Hepatocyte (in vitro differentiated cells): Measurements from ENCODE around the gene ALKBH1. TPM values are rescaled to one million over a fixed set of nuclear protein-coding genes. Genes with fewer than 3 reads are reported as not detected.

Experiments used
- DNase-seq: peaks from one replicate; pipeline ENCODE4 v3.0.0-alpha.2; 2016; ENCODE audit warnings: low spot score
- H2AFZ ChIP-seq: fragments of 200-600 bp; sonication (generic); 2 replicates; pipeline ENCODE4 v1.6.0; 2016; ENCODE audit warnings: antibody characterized with exemption, mild to moderate bottlenecking
- H3K27ac ChIP-seq: fragments of 200-600 bp; sonication (generic); 2 replicates; pipeline ENCODE4 v1.5.1; 2016; ENCODE audit warnings: mild to moderate bottlenecking
- H3K27me3 ChIP-seq: fragments of 200-600 bp; sonication (generic); 2 replicates; pipeline ENCODE4 v1.6.1; 2016
- H3K36me3 ChIP-seq: fragments of 200-600 bp; sonication (generic); replicated peaks from 2 replicates; pipeline ENCODE4 v1.5.1; 2016; ENCODE audit warnings: low read depth; ENCODE audit not compliant: insufficient read depth
- H3K4me1 ChIP-seq: fragments of 200-600 bp; sonication (generic); 2 replicates; pipeline ENCODE4 v1.5.1; 2016; ENCODE audit warnings: mild to moderate bottlenecking, moderate library complexity; ENCODE audit not compliant: insufficient read depth
- H3K4me2 ChIP-seq: fragments of 200-600 bp; sonication (generic); 2 replicates; pipeline ENCODE4 v1.6.0; 2016
- H3K4me3 ChIP-seq: fragments of 200-600 bp; sonication (generic); 2 replicates; pipeline ENCODE4 v1.5.1; 2016; ENCODE audit warnings: mild to moderate bottlenecking
- H3K79me2 ChIP-seq: fragments of 200-600 bp; sonication (generic); 2 replicates; pipeline ENCODE4 v1.6.0; 2017; ENCODE audit warnings: mild to moderate bottlenecking
- H3K9me2 ChIP-seq: fragments of 200-600 bp; sonication (generic); replicated peaks from 2 replicates; pipeline ENCODE4 v1.6.0; 2017; ENCODE audit warnings: mild to moderate bottlenecking; ENCODE audit not compliant: insufficient read depth
- H3K9me3 ChIP-seq: fragments of 200-600 bp; sonication (generic); 2 replicates; pipeline ENCODE4 v1.5.1; 2016; ENCODE audit warnings: low read depth, mild to moderate bottlenecking
- H4K20me1 ChIP-seq: fragments of 200-600 bp; sonication (generic); 2 replicates; pipeline ENCODE4 v1.6.0; 2016; ENCODE audit warnings: mild to moderate bottlenecking; ENCODE audit not compliant: insufficient read depth, poor library complexity, severe bottlenecking
- CTCF ChIP-seq: fragments of 200-600 bp; sonication (generic); IDR thresholded peaks from 2 replicates; pipeline ENCODE4 v1.5.1; 2016; ENCODE audit warnings: antibody characterized with exemption, mild to moderate bottlenecking; ENCODE audit not compliant: poor library complexity
- EZH2 ChIP-seq: fragments of 200-600 bp; sonication (generic); IDR thresholded peaks from 2 replicates; pipeline ENCODE4 v1.6.1; 2016; ENCODE audit warnings: antibody characterized with exemption, mild to moderate bottlenecking, borderline replicate concordance
- EZH2phosphoT487 ChIP-seq: fragments of 200-600 bp; sonication (generic); IDR thresholded peaks from one replicate; pipeline ENCODE4 v1.6.1; 2018; ENCODE audit warnings: antibody characterized with exemption, mild to moderate bottlenecking, low read depth, moderate library complexity; ENCODE audit not compliant: unreplicated experiment, severe bottlenecking
- WGBS: methylation state at CpG from one replicate; pipeline ENCODE4 v1.1.6; 2016; ENCODE audit warnings: low lambda C conversion rate; ENCODE audit errors: missing lambda C conversion rate; 5-methylcytosine and 5-hydroxymethylcytosine counted together
- polyA plus RNA-seq: library from polyadenylated mRNA; unstranded; fragments of >200 nt; fragmentation: Nextera tagmentation; extraction: Ambion mirVana; gene quantifications from 2 replicates; pipeline ENCODE4 v1.2.1, GENCODE V29; 2016
- total RNA-seq: library from RNA; depleted of rRNA; stranded (reverse); fragments of >200 nt; gene quantifications from 2 replicates; pipeline ENCODE4 v1.2.3, GENCODE V29; 2014

ALKBH1 gene
- total and polyA plus RNA-seq, 2 experiments from 2014 or later, result 9.0 to 13.6 TPM

- Histone ChIP-seq H3K4me1 (peaks cover 6% of the 10 kb centered on the region), H3K27me3 (no peaks in the 10 kb centered on the region), H3K9me2 (no peaks in the 10 kb centered on the region), H3K4me2 (peak overlapping the region; percentile 37), H3K27ac (peak overlapping the region; percentile 84), H3K9me3 (no peaks in the 10 kb centered on the region), H3K36me3 (no peaks in the 10 kb centered on the region), H2AFZ (no peak overlapping the region), H3K4me3 (no peak overlapping the region), H4K20me1 (no peaks in the 10 kb centered on the region), H3K79me2 (no peaks in the 10 kb centered on the region)
- TF ChIP-seq EZH2phosphoT487 (no peak), EZH2 (no peak), CTCF (no peak)
- WGBS, result 83% methylated on average over 7 of the region's 7 CpGs
- DNase-seq, result peak; percentile 50
Observed at GRCh38 chr14:77681196-77682157, 26.3 kb downstream of the ALKBH1 start.

- 79% methylated on average over 8 of the region's 8 CpGs for WGBS
- no peaks in the 10 kb centered on the region for H3K27me3 ChIP-seq
- TF ChIP-seq EZH2 (no peak), CTCF (no peak), EZH2phosphoT487 (no peak)
Observed at GRCh38 chr14:77674931-77675330, 32.9 kb downstream of the ALKBH1 start.

GRCh38 chr14:77673193-77673592 is 34.6 kb downstream of the ALKBH1 start:
- H3K4me1 ChIP-seq, result peaks cover 5% of the 10 kb centered on the region
- no peaks in the 10 kb centered on the region for H3K9me3 ChIP-seq
- H2AFZ ChIP-seq, result no peak overlapping the region
- DNase-seq, result no peak
- H3K9me2 ChIP-seq, result no peaks in the 10 kb centered on the region
- H3K27me3 ChIP-seq, result no peaks in the 10 kb centered on the region
- H3K27ac ChIP-seq, result no peak overlapping the region
- H3K36me3 ChIP-seq, result peaks cover 3% of the 10 kb centered on the region
- TF ChIP-seq EZH2phosphoT487, result no peak
- TF ChIP-seq CTCF, result no peak
- TF ChIP-seq EZH2, result no peak
- no peak overlapping the region for H3K4me3 ChIP-seq
- H3K4me2 ChIP-seq, result no peak overlapping the region
- no peaks in the 10 kb centered on the region for H3K79me2 ChIP-seq
- H4K20me1 ChIP-seq, result no peaks in the 10 kb centered on the region

More at GRCh38 chr14:77674931-77675330, 32.9 kb downstream of the ALKBH1 start:
- Histone ChIP-seq H3K27ac (no peak overlapping the region), H3K36me3 (peaks cover 3% of the 10 kb centered on the region), H3K4me3 (no peak overlapping the region), H3K4me1 (peaks cover 5% of the 10 kb centered on the region), H3K79me2 (no peaks in the 10 kb centered on the region), H3K4me2 (no peak overlapping the region), H3K9me3 (no peaks in the 10 kb centered on the region), H3K9me2 (no peaks in the 10 kb centered on the region), H2AFZ (no peak overlapping the region), H4K20me1 (no peaks in the 10 kb centered on the region)
- peak; percentile 46 for DNase-seq
